ENCODE results near the gene SHCBP1L.

SHCBP1L gene

GRCh38 chr1:182978151-182978853 is 25.3 kb upstream of the SHCBP1L start:
- H3K9ac ChIP-seq (ENCODE audit: low read length): no peak overlapping the region
- no peak overlapping the region for H3K4me3 ChIP-seq (ENCODE audit: low read depth in 1 of 2, low read length in 2 of 2)
- H3K36me3 ChIP-seq (ENCODE audit: insufficient read depth, low read length): no peaks in the 10 kb centered on the region
- no peaks in the 10 kb centered on the region for H3K27me3 ChIP-seq (ENCODE audit: control insufficient read depth in 1 of 2, insufficient read depth in 2 of 2, low read length in 2 of 2)
- H3K27ac ChIP-seq (ENCODE audit: low read depth, low read length): no peak overlapping the region
- H3K9me3 ChIP-seq (ENCODE audit: low read length): no peaks in the 10 kb centered on the region
- no peaks in the 10 kb centered on the region for H3K4me1 ChIP-seq (ENCODE audit: insufficient read depth, low read length)

DNA sequence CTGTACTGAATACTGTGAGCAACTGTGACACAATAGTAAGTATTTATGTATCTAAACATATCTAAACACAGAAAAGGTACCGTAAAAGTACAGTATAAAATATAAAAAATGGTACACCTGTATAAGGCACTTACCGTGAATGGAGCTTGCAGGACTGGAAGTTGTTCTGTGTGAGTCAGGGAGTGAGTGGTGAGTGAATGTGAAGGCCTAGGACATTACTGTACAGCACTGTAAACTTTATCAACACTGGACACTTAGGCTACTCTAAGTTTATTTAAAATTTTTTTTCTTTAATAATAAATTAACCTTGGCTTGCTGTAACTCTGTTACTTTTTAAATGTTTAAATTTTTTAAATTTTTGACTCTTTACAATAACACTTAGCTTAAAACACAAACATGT is 24.5 kb upstream of the SHCBP1L start:
- no peak overlapping the region for H3K27ac ChIP-seq (ENCODE audit: low read depth, low read length)
- H3K27me3 ChIP-seq (ENCODE audit: control insufficient read depth in 1 of 2, insufficient read depth in 2 of 2, low read length in 2 of 2): no peaks in the 10 kb centered on the region
- H3K36me3 ChIP-seq (ENCODE audit: insufficient read depth, low read length): no peaks in the 10 kb centered on the region
- H3K4me3 ChIP-seq (ENCODE audit: low read depth in 1 of 2, low read length in 2 of 2): no peak overlapping the region
- no peaks in the 10 kb centered on the region for H3K4me1 ChIP-seq (ENCODE audit: insufficient read depth, low read length)
- H3K9me3 ChIP-seq (ENCODE audit: low read length): no peaks in the 10 kb centered on the region
- H3K9ac ChIP-seq (ENCODE audit: low read length): no peak overlapping the region

- Histone ChIP-seq H3K9me3 (ENCODE audit: low read length) (no peaks in the 10 kb centered on the region), H3K27me3 (ENCODE audit: control insufficient read depth in 1 of 2, insufficient read depth in 2 of 2, low read length in 2 of 2) (no peaks in the 10 kb centered on the region), H3K4me1 (ENCODE audit: insufficient read depth, low read length) (no peaks in the 10 kb centered on the region), H3K4me3 (ENCODE audit: low read depth in 1 of 2, low read length in 2 of 2) (no peak overlapping the region), H3K36me3 (ENCODE audit: insufficient read depth, low read length) (no peaks in the 10 kb centered on the region), H3K9ac (ENCODE audit: low read length) (no peak overlapping the region), H3K27ac (ENCODE audit: low read depth, low read length) (no peak overlapping the region)
Measured at GRCh38 chr1:182974506-182975191, 21.7 kb upstream of the SHCBP1L start.

DNA sequence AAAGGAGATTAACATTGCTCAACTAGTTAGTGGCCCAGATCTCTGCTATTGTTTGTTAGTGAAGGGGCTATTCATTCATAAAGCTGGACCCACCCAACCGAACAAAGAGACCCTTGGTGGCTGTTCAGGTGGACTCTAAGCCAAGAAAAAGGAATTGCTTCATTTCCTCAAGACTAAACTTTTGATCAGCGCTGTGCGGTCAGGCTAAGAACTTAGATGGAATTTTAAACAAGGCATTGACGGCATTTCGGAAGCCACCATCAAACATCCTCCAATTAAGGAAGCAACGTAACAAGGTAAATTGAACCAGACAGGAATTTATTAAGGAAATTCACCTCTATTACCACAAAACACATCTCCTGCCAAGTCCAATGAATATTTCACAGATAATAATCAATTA is 19.9 kb upstream of the SHCBP1L start:
- Histone ChIP-seq H3K4me3 (ENCODE audit: low read depth in 1 of 2, low read length in 2 of 2) (no peak overlapping the region), H3K4me1 (ENCODE audit: insufficient read depth, low read length) (no peaks in the 10 kb centered on the region), H3K36me3 (ENCODE audit: insufficient read depth, low read length) (no peaks in the 10 kb centered on the region), H3K9ac (ENCODE audit: low read length) (no peak overlapping the region), H3K9me3 (ENCODE audit: low read length) (no peaks in the 10 kb centered on the region), H3K27ac (ENCODE audit: low read depth, low read length) (no peak overlapping the region), H3K27me3 (ENCODE audit: control insufficient read depth in 1 of 2, insufficient read depth in 2 of 2, low read length in 2 of 2) (no peaks in the 10 kb centered on the region)

- Histone ChIP-seq H3K27ac (ENCODE audit: low read depth, low read length) (no peak overlapping the region), H3K9me3 (ENCODE audit: low read length) (no peaks in the 10 kb centered on the region), H3K27me3 (ENCODE audit: control insufficient read depth in 1 of 2, insufficient read depth in 2 of 2, low read length in 2 of 2) (no peaks in the 10 kb centered on the region), H3K36me3 (ENCODE audit: insufficient read depth, low read length) (no peaks in the 10 kb centered on the region), H3K4me3 (ENCODE audit: low read depth in 1 of 2, low read length in 2 of 2) (no peak overlapping the region), H3K4me1 (ENCODE audit: insufficient read depth, low read length) (no peaks in the 10 kb centered on the region), H3K9ac (ENCODE audit: low read length) (no peak overlapping the region)
Measured at GRCh38 chr1:182972231-182972630, 19.3 kb upstream of the SHCBP1L start.

GRCh38 chr1:182971219-182971618 is 18.3 kb upstream of the SHCBP1L start:
- H3K9ac ChIP-seq (ENCODE audit: low read length): no peak overlapping the region
- no peaks in the 10 kb centered on the region for H3K9me3 ChIP-seq (ENCODE audit: low read length)
- no peaks in the 10 kb centered on the region for H3K4me1 ChIP-seq (ENCODE audit: insufficient read depth, low read length)
- H3K27ac ChIP-seq (ENCODE audit: low read depth, low read length): no peak overlapping the region
- no peaks in the 10 kb centered on the region for H3K27me3 ChIP-seq (ENCODE audit: control insufficient read depth in 1 of 2, insufficient read depth in 2 of 2, low read length in 2 of 2)
- H3K4me3 ChIP-seq (ENCODE audit: low read depth in 1 of 2, low read length in 2 of 2): no peak overlapping the region
- H3K36me3 ChIP-seq (ENCODE audit: insufficient read depth, low read length): no peaks in the 10 kb centered on the region

DNA sequence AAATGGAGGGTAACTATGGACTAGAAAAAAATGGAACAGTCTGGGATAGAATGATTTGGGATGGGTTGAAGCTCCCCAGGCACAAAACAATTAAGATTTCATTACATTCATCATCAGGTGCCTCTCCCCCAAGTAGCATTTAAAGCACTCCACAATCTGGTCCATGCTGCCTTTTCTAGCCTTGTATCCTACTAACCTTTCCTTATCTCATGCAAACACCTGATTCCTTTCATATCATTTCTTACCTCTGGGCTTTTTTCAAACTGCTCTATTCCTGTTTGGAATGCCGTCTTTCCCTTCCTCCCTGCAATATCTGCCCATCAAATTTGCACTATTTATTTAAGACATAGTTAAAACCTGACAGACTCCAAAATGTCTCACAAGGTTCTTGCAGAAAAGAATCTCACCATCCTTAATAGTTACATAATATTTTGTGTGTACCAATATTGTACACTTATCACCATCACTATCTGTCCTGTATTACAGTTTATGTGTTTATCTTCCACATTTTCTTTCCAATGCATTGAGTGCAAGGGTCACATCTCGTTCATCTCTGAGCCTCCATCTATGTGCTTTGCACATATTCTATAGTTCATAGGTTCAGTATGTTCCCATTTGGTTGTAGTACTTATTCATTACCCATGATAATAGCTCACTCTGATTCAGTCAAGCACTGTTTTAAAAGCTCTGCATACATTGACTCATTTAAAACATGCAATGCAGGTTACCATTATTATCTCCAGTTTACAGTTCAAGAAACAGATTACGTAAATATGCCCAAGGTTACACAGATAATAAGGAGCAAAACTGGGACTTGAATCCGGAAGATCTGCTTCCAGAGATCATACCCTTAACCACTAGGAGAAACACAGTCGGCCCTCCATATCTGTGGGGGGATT is 16.1 kb upstream of the SHCBP1L start:
- Histone ChIP-seq H3K27me3 (ENCODE audit: control insufficient read depth in 1 of 2, insufficient read depth in 2 of 2, low read length in 2 of 2) (no peaks in the 10 kb centered on the region), H3K9ac (ENCODE audit: low read length) (no peak overlapping the region), H3K4me3 (ENCODE audit: low read depth in 1 of 2, low read length in 2 of 2) (no peak overlapping the region), H3K9me3 (ENCODE audit: low read length) (no peaks in the 10 kb centered on the region), H3K27ac (ENCODE audit: low read depth, low read length) (no peak overlapping the region), H3K4me1 (ENCODE audit: insufficient read depth, low read length) (no peaks in the 10 kb centered on the region), H3K36me3 (ENCODE audit: insufficient read depth, low read length) (no peaks in the 10 kb centered on the region)

GRCh38 chr1:182968151-182968741 is 15.3 kb upstream of the SHCBP1L start:
- Histone ChIP-seq H3K36me3 (ENCODE audit: insufficient read depth, low read length) (no peaks in the 10 kb centered on the region), H3K27me3 (ENCODE audit: control insufficient read depth in 1 of 2, insufficient read depth in 2 of 2, low read length in 2 of 2) (no peaks in the 10 kb centered on the region), H3K4me3 (ENCODE audit: low read depth in 1 of 2, low read length in 2 of 2) (no peak overlapping the region), H3K9me3 (ENCODE audit: low read length) (no peaks in the 10 kb centered on the region), H3K4me1 (ENCODE audit: insufficient read depth, low read length) (no peaks in the 10 kb centered on the region), H3K9ac (ENCODE audit: low read length) (no peak overlapping the region), H3K27ac (ENCODE audit: low read depth, low read length) (no peak overlapping the region)

- Histone ChIP-seq H3K27ac (ENCODE audit: low read depth, low read length) (no peak overlapping the region), H3K9me3 (ENCODE audit: low read length) (no peaks in the 10 kb centered on the region), H3K27me3 (ENCODE audit: control insufficient read depth in 1 of 2, insufficient read depth in 2 of 2, low read length in 2 of 2) (no peaks in the 10 kb centered on the region), H3K9ac (ENCODE audit: low read length) (no peak overlapping the region), H3K4me3 (ENCODE audit: low read depth in 1 of 2, low read length in 2 of 2) (no peak overlapping the region), H3K4me1 (ENCODE audit: insufficient read depth, low read length) (peaks cover 5% of the 10 kb centered on the region), H3K36me3 (ENCODE audit: insufficient read depth, low read length) (no peaks in the 10 kb centered on the region)
Measured at GRCh38 chr1:182965861-182966260, 12.9 kb upstream of the SHCBP1L start.

- Histone ChIP-seq H3K4me1 (ENCODE audit: insufficient read depth, low read length) (peaks cover 5% of the 10 kb centered on the region), H3K27ac (ENCODE audit: low read depth, low read length) (no peak overlapping the region), H3K9ac (ENCODE audit: low read length) (no peak overlapping the region), H3K36me3 (ENCODE audit: insufficient read depth, low read length) (no peaks in the 10 kb centered on the region), H3K4me3 (ENCODE audit: low read depth in 1 of 2, low read length in 2 of 2) (no peak overlapping the region), H3K9me3 (ENCODE audit: low read length) (no peaks in the 10 kb centered on the region), H3K27me3 (ENCODE audit: control insufficient read depth in 1 of 2, insufficient read depth in 2 of 2, low read length in 2 of 2) (no peaks in the 10 kb centered on the region)
Measured at GRCh38 chr1:182965096-182965495, 12.1 kb upstream of the SHCBP1L start.

DNA sequence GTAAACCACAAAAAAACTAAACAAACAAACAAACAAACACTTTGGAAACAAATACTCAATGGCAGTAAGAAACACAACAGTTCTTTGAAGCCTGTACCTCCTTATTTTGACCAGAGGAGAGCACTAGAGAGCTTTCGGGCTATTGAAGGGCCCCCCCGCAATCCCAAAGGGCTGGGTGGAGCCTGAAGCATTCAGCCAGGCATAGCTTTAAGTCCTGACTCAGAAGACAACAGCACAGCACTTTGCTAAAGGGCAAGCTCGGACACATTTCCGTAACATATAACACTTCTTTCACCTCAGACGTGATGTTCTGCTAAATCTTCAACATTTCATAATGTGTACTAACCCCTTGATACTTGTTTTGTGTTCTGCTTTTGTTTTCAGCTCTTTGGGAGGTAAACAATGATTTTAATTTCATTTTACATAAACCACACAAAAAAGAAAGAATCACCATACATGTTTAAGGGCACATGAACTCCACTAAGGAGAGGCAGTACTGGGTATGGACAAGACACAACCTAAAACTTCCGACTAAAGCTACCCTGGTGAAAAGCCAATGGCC is 9.7 kb upstream of the SHCBP1L start:
- Histone ChIP-seq H3K9ac (ENCODE audit: low read length) (no peak overlapping the region), H3K4me3 (ENCODE audit: low read depth in 1 of 2, low read length in 2 of 2) (peak overlapping the region in 1 of 2 donors; percentile 19), H3K9me3 (ENCODE audit: low read length) (no peaks in the 10 kb centered on the region), H3K27me3 (ENCODE audit: control insufficient read depth in 1 of 2, insufficient read depth in 2 of 2, low read length in 2 of 2) (no peaks in the 10 kb centered on the region), H3K27ac (ENCODE audit: low read depth, low read length) (peak overlapping the region; percentile 45), H3K4me1 (ENCODE audit: insufficient read depth, low read length) (peaks cover 5% of the 10 kb centered on the region), H3K36me3 (ENCODE audit: insufficient read depth, low read length) (no peaks in the 10 kb centered on the region)

Measured in muscle layer of colon (tissue), 2 donors.